NCI-H146 treated with DMSO at 0.1 percent for 48 hours (cell line): Measurements from ENCODE around the gene ZCCHC12.
"Not testable (repeated sequence)": the region's sequence is repeated elsewhere in the genome, so short reads cannot be mapped to it uniquely, and the experiment has no call there.

Source experiments
- DNase-seq: peaks from one replicate; lab custom pipeline; 2025; ENCODE audit not compliant: unreplicated experiment; lab: John Stamatoyannopoulos, UW

ZCCHC12 gene

DNA sequence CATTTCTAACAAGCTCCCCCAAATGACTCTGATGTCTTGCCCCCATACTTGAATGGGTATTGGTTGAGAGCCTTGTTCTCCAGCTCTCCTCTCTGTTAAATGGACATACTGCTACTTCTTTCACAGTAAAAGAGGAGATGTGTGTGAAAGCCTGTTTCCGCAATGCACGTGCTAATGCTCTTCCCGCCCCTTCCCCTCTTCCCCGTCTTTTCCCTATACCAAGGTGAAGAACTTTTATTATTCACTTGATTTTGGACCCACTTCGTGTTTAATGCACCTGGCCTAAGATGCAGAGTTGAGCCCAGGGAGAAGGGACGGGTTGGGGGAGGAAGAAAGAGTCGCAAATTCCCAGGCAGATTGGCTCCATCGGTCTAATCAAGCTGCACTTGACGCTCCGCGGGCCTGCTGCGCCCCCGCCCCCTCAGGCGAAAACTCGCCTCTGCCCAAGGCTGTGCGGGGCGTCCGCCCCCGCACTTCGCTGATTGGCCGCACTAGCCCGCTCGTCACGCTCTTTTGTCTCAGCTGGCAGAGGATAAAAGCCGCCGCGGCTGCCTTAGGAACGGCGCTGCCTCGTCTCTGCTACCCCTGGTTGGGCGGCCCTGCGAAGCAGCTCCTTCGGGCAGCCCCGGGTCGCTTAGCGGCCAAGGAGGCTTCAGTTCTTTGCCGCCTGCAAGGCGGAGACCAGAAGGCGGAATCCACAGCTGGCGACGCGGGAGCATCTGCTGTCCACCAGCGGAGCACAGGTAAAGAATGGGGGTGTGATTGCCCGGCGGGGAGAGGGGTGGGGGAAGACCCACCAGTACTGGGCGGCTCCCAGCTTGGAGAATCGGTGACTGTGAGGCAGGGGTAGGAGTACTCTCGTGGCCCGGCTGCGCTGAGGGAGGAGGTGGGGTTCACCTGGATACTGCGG lies at the start of gene ZCCHC12:
TSS of gene ZCCHC12 (plus strand) at position 562 of the 910 bp plus-strand sequence. CDS start 1,421 bp downstream, outside the sequence.
- DNase-seq = peak; percentile 63

GRCh38 chrX:118779581-118779980 lies 44.0 kb upstream of the ZCCHC12 start:
- no peak for DNase-seq

DNA sequence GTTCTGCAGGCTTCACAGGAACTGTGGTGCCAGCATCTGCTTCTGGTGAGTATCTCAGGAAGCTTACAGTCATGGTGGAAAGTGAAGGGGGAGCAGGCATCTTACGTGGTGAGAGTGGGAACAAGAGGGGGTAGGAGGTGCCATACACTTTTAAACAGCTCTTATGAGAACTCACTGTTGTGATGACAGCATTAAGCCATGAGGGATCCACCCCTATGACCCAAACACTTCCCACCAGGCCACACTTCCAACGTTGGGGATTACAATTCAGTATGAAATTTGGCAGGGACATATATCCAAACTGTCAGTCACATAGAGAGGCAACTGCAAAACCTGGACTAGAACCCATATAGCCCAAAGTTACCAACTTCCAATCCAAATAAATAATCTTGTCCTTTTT lies 43.1 kb upstream of the ZCCHC12 start:
- DNase-seq = no peak

DNA sequence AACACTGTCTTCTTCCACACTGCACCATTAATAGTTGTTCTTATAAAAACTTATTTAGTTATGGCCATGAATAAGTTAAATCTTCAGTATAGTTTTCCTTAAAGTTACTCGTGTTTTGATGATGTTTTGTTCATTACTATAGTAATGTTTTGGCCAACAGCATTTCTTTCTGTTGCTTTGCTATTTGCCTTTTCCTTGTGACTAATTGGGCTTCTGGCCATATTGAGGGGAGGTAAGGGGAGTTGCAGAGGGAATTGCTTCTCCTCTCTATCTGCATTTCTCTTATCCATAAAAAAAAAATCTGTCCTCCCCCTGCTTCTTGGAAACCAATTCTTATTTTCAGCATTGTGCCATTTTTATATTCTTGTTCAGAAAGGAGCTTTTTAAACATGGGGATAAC lies 42.7 kb upstream of the ZCCHC12 start:
- no peak for DNase-seq

GRCh38 chrX:118795528-118796280 lies 27.9 kb upstream of the ZCCHC12 start:
- DNase-seq = no peak

DNA sequence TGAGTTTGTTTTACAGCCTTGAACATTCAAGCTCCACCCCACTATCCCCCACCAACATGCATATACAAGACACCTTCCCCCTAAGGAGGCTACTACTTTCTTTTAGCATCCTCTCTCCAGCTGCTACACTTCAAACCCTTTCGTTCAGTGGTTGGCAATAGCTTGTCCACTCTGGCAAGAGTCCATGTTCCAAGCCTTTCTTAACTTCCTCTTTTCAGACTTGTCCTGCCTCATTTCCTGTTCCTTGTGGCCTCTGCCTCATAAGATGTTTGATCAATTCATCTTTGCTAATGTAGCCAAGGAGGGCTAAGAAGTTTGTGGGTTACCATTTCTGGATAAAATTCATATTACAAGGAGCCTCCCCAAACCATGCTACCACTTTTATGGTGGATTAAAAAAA lies 20.8 kb upstream of the ZCCHC12 start:
- no peak for DNase-seq

GRCh38 chrX:118807151-118808017 lies 16.2 kb upstream of the ZCCHC12 start:
- DNase-seq = peak; percentile 14

DNA sequence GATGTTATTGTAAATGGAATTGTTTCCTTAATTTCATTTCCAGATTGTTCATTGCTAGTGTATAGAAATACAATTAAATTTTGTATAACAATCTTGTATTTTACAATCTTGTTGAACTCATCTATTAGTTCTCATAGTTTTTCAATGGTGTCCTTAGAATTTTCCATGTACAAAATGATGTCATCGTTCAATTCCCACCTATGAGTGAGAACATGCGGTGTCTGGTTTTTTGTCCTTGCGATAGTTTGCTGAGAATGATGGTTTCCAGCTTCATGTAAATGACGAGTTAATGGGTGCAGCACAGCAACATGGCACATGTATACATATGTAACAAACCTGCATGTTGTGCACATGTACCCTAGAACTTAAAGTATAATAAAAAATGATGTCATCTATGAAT lies 6.4 kb upstream of the ZCCHC12 start:
- DNase-seq = not testable (repeated sequence)

GRCh38 chrX:118824173-118824730 lies 628 bp downstream of the ZCCHC12 start:
- DNase-seq = no peak

DNA sequence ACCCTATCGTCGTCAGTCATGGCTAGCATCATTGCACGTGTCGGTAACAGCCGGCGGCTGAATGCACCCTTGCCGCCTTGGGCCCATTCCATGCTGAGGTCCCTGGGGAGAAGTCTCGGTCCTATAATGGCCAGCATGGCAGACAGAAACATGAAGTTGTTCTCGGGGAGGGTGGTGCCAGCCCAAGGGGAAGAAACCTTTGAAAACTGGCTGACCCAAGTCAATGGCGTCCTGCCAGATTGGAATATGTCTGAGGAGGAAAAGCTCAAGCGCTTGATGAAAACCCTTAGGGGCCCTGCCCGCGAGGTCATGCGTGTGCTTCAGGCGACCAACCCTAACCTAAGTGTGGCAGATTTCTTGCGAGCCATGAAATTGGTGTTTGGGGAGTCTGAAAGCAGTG lies 1.6 kb downstream of the ZCCHC12 start:
- no peak for DNase-seq

- peak; percentile 25 for DNase-seq
These were observed 15.8 kb downstream of the ZCCHC12 start for GRCh38 chrX:118839334-118839958.

DNA sequence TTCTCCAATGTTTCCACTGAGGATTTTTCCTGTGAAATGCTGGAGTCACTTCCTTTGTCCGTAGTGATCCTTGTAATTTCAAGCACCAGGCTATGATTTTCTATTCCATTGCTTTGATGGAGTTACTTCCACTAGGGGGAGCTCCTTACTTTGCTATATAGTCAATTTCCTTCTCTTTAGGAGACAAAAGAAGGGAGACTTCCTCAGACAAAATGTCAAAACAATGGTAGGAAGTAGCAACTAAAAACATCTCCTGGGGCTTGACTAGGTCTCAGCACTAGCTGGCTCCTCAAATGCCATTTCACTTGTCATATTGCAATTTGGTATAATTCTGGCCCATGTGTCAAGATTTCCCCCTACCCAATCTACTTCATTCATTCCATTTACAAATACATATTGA lies 24.1 kb downstream of the ZCCHC12 start:
- peak; percentile 15 for DNase-seq

GRCh38 chrX:118853596-118853995 lies 30.0 kb downstream of the ZCCHC12 start:
- no peak for DNase-seq

GRCh38 chrX:118855681-118856310 lies 32.2 kb downstream of the ZCCHC12 start:
- no peak for DNase-seq

DNA sequence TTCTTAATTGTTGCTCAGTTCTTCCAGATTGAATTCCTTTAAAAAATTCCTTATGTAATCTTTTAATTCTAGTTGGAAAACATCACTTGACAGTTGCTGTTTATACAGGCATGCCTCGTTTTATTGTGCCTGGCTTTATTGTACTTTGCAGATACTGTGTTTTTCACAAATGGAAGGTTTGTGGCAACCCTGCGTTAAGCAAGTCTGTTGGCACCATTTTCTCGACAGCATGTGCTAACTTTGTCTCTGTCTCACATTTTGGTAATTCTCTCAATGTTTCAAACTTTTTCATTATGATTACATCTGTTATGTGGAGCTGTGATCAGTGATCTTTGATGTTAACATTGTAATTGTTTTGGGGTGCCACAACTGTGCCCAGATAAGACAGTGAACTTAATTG lies 33.4 kb downstream of the ZCCHC12 start:
- no peak for DNase-seq

GRCh38 chrX:118861338-118861737 lies 37.7 kb downstream of the ZCCHC12 start:
- no peak for DNase-seq

- no peak for DNase-seq
These were observed 38.5 kb downstream of the ZCCHC12 start for GRCh38 chrX:118862091-118862490.

DNA sequence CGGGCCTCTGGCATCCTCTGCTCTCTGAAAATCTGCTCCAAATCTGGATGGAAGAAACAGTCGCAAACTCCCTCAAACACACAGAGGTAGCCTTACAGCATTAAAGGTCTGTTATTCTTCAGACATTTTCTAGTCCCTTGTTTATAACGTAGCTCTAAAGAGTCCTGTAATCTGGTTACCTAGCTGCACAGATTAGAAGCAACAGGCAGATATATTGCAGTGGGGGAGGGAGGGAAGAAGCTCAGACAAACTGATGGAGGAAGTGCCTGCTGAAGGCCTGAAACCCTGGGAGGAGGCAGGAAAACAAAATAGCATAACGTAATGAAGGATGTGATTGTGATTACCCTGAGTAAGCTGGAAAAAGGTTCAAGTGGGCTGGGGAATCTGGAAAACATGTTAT lies 39.4 kb downstream of the ZCCHC12 start:
- DNase-seq = no peak

DNA sequence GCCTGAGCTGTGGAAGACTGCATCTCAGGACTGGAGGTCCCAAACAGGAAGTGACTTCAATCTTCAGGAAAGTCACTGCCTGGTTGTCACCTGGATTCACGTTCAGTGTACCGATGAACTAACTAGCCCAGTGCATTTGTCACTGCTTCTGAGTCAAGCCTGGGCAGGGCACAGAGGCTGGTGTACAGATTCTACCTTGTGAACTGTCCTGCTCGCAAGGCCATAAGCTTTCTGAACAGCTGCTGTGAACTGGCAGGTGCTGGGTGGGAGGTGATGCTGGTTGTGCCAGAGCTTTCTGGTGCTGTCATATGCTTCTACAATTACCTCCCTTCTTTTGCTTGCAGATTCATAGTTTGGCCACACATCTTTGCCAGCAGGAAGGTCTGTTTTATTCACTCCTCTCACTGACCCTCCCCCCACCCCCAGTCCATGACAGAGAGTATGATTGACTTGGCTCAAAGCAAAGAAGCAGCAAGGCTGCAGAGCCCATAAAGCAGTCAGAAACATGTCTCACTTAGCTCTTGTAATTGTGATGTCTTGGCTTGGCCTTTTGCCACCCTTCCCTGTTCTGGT lies 40.5 kb downstream of the ZCCHC12 start:
- DNase-seq = no peak

DNA sequence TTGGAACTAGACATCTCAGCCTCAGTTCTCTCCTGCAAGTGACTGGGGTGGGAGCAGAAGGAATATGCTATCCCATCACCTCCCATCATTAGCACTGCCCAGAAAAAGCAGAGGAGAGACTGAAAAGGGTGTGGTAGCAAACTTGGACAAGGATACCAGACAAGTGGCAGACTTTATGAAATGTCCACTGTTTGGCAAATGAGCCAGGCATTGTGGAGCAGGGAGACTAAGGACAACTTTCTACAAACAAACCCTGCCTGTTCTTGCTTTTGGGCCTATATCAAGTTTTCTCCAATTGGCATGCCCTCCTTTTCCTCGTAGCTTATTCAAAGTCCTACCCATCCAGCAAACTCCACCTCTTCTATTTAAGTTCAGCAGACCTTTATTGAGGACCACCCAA lies 41.6 kb downstream of the ZCCHC12 start:
- no peak for DNase-seq
